NCI-H1930 (cell line): ENCODE measurements around the gene FMO3.

ENCODE experiments used
- DNase-seq, 2 experiments: peaks; one replicate each; lab custom pipeline; 2025; lab: John Stamatoyannopoulos, UW

FMO3 gene

GRCh38 chr1:171090604-171091003, at the start of gene FMO3:
TSS of gene FMO3 (plus strand) at chr1:171090905. CDS start at chr1:171092659, 1,754 bp downstream.
- DNase-seq: no peak

DNA sequence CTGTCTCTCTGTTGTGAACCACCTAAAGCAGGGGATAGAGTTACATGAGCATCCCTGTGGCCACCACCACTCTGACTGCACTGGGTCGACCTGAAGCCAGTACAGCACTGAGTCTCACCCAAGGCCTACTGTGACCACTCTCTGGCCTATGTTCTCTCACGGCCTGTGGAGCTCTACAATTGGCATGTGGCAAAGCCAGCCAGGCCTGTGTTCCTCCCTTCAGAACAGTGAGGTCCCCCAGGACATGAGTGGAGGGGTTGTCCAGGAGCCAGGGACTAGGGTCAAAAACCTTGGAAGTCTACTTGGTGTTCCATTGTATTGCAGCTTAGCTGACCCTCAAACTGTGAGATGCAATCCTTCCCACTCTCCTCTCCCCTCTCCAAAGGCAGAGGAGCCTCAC, 42.7 kb upstream of the FMO3 start:
- DNase-seq: no peak

DNA sequence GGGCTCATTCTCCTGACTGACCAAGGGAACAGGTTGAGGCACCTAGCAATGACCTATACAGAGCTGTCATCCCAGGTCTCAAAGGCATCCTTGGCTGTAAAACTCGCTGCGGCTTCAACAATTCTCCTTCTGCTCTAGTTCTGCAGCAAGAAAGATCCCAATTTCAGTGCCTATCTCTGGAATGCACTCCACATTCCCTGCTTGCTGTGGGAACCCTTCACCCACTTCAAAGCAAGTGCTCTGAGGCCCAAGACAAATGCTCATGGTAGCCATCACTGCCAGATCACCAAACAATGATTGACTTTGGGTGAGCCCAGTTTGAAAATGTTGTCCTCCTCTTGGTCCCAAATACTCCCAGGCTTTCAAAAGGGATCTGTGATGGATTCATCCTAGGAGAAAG, 37.7 kb upstream of the FMO3 start:
- DNase-seq: no peak

GRCh38 chr1:171055966-171056643, 34.6 kb upstream of the FMO3 start:
- DNase-seq: no peak

GRCh38 chr1:171061425-171062143, 29.1 kb upstream of the FMO3 start:
- DNase-seq: no peak

GRCh38 chr1:171062902-171063301, 27.8 kb upstream of the FMO3 start:
- DNase-seq: no peak

DNA sequence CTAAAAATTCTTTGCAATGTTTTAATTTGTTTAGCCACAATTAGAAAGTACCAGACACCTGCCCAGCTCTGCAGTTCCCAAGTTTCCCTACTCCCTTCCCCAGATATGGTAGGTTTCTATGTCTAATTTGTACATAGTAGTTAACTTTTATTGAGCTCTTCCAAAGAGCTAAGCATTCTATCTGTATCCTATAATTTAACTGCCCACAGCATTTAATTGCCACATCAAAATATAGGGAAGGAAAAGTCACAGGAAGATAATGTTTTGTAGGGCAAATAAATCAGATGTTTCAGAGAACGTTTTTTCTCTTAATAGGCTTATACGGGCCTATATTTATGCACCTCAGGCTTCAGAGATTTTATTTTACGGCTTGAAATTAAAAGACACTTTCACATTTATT, 15.7 kb upstream of the FMO3 start:
- no peak for DNase-seq

- no peak for DNase-seq
Measured at GRCh38 chr1:171081314-171081753, 9.4 kb upstream of the FMO3 start.

DNA sequence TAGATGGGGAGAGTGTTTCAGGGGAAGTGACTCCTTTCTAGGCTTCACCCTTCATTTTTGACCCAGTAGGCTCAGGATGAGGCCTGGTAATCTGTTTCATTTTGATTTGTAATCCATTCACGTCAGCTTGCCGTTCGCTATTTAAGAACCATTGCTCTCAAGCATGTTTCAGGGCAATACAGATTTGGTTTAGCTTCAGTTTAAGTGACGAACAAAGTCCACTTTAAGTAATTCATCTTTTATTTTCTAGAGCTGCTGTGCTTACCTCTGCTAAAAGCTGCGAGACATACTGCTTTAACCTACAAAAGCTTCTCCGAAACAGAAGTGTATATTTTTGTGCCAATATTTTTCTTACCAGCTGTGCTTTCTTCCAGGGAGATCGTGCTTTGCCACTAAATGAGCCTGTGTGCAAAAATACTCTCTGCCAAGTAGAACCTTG, 8.9 kb upstream of the FMO3 start:
- no peak for DNase-seq

- DNase-seq: no peak
Measured at GRCh38 chr1:171082606-171083005, 8.1 kb upstream of the FMO3 start.

DNA sequence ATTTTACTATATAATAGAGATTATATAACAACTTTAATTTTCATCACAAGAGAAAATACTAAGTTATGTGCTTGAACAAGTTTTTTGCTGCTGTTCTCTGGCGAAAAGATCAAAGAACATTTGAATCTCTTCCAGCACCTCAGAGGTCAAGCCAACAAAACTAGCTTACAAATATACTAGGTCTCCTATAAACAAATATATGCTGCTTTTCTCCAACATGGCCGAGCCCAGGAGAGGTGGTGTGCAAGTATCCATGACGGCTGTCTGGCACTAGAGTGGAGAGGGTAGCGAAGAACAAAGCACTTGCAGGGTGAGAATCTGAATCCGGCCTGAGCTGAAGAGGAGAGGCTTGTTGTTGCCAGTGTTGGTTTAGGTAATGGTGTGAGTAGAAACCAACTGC, 7.5 kb upstream of the FMO3 start:
- no peak for DNase-seq

- DNase-seq: no peak
Measured at GRCh38 chr1:171084091-171084490, 6.6 kb upstream of the FMO3 start.

DNA sequence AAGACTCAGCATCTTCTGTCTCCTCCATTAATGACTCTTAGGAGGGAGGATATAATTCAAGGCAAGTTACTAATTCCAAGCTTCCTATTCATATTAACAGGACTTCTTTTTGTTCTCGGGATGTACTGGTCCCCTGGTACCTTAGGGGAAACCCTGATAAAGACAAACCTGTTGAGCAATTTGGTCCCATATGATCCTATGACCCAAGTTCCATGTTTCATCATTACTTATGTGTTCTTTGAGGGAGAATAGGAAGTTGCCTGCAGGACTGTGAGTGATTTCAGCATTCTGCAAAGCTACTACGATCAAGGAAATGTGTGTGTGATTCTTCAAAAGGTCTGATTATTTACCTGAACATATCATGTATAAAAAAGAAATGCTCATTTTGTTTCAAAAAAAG, 5.8 kb upstream of the FMO3 start:
- no peak for DNase-seq

DNA sequence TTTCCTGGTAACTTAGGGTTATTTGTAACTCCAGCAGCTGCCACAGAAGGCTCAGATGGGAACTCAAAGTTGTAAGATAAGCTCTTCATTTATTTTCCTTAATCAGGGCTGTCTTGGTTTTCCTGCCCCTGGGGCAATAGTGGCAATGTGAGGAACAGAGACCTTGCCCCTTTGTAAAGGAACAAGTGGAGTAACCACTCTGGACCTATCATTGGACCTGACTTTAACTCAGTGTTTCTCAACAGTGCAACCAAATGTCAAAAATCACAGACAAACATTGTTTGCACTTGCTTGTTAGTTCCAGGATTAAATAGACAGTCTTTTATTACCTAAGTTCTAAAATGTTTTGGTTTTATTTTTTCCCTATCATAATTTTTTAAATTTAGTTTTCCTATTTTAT, 2.8 kb upstream of the FMO3 start:
- no peak for DNase-seq

- DNase-seq: no peak
Measured at GRCh38 chr1:171103862-171104261, 13.2 kb downstream of the FMO3 start.

GRCh38 chr1:171107262-171107940, 16.7 kb downstream of the FMO3 start:
- no peak for DNase-seq

DNA sequence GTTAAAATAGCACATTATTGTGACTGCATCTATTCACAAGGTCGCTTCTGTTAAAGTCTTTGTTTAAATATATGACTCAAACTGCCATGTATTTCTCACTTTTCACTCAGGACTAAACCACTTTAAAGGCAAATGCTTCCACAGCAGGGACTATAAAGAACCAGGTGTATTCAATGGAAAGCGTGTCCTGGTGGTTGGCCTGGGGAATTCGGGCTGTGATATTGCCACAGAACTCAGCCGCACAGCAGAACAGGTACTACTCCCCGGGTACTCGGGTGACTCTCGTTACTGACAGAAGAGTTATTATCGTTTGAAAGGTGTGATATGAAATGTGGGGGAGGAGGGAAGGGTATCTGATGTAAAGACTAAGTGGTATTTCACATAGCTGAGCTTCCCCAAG, 17.3 kb downstream of the FMO3 start:
- DNase-seq: no peak

DNA sequence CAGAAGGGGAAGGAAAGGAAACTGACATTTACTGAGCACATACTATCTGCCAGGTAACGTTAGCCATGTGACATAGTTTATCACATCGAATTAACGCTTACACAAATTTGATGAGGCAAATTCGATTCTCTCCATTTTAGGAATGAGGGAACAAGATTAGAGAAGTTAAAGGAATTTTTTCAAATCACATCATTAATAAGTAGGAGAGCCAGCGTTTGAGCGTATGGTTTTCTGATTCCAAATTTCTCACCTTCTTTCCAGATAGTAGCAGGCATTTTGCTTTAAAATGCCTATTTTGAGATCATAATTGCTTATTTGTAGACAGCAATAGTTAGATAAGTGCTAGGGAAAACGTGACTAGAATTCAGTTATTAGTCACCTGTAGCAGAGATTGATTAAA, 19.3 kb downstream of the FMO3 start:
- DNase-seq: no peak

GRCh38 chr1:171110621-171111326, 20.1 kb downstream of the FMO3 start:
- peak in 1 of 2 experiments; percentile 57 for DNase-seq

GRCh38 chr1:171112119-171112518, 21.4 kb downstream of the FMO3 start:
- DNase-seq: no peak

- no peak for DNase-seq
Measured at GRCh38 chr1:171113382-171113781, 22.7 kb downstream of the FMO3 start.

DNA sequence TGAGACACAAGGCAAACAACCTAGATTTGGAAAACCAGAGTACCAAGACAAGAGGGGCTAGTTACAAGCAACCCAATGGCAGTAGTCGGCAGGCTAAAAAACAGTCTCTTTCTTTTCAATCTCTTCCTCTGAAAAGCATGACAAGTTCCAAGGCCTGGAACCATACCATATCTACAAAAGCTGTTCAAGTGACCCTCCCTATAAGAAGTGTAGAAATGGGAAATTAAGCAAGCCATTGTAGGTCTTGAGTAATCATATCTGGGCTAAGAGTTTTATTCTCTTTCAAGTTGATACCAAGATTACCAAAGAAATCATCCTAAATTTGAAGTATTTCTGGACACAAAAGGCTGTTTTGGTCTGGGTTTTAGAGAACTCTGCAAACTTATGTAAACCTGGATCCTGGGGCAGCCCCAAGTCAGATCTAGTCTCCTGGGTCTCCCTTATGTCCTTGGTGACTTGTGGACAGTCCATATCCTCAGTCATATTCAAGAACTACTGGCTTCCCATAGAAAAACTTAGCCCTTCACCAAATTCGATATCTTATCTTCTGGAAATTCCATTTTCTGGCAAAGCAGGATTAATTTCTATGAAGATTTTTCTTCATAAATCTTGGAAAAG, 24.7 kb downstream of the FMO3 start:
- no peak for DNase-seq
